Endothelial cell of umbilical vein (primary cell): Measurements from ENCODE around the gene TACR1. TPM values are rescaled to one million over a fixed set of nuclear protein-coding genes. Genes with fewer than 3 reads are reported as not detected.

Source experiments
- BruUV-seq: library from RNA; stranded (reverse); fragments of 400-500 nt; replicated peaks from 2 replicates; lab custom pipeline; 2021; lab: Mats Ljungman, UMichigan
- CTCF ChIA-PET: fragments of 300-600, 350-600 bp; sonication (Branson Sonifier 250); formaldehyde crosslinking; loops from one replicate; lab custom pipeline; 2021; ENCODE audit warnings: antibody characterized with exemption, inconsistent platforms; lab: Charles Lee
- POLR2A ChIA-PET: fragments of 300-600, 350-600 bp; sonication (Branson Sonifier 250); formaldehyde crosslinking; loops from one replicate; lab custom pipeline; 2021; ENCODE audit warnings: antibody characterized with exemption, inconsistent platforms; lab: Charles Lee
- DNase-seq: peaks from one replicate; pipeline ENCODE4 v3.0.0-alpha.2; 2011; ENCODE audit warnings: low read depth, low spot score
- FAIRE-seq: peaks from 2 replicates; lab custom pipeline; 2011; peaks lifted over from hg19 to GRCh38; lab: Jason Lieb, UNC
- H2AFZ ChIP-seq: 2 replicates; pipeline ENCODE4 v1.6.0; 2012; ENCODE audit warnings: low read depth, low read length, control low read depth, inconsistent platforms
- H3K27ac ChIP-seq: 2 replicates; pipeline ENCODE4 v1.5.1; 2011; ENCODE audit warnings: low read depth, mild to moderate bottlenecking, control low read depth, low read length, moderate library complexity; ENCODE audit not compliant: insufficient read depth
- H3K27me3 ChIP-seq, 2 experiments: 2 replicates each; pipeline versions ENCODE4 v1.6.0 to v1.6.1; 2011; ENCODE audit warnings: low read length in 2 of 2, mixed read lengths in 1 of 2; ENCODE audit not compliant: control insufficient read depth in 2 of 2, insufficient read depth in 2 of 2
- H3K36me3 ChIP-seq, 2 experiments: 2 replicates in 1 of 2; 3 replicates in 1 of 2; pipeline ENCODE4 v1.5.1; 2011; ENCODE audit warnings: low read length in 2 of 2, mild to moderate bottlenecking in 1 of 2, moderate library complexity in 1 of 2; ENCODE audit not compliant: control insufficient read depth in 2 of 2, insufficient read depth in 2 of 2; ENCODE audit errors: extremely low read depth in 1 of 2
- H3K4me1 ChIP-seq: 3 replicates; pipeline ENCODE4 v1.5.1; 2011; ENCODE audit warnings: mild to moderate bottlenecking, low read length; ENCODE audit not compliant: control insufficient read depth, insufficient read depth; ENCODE audit errors: extremely low read depth
- H3K4me2 ChIP-seq: 2 replicates; pipeline ENCODE4 v1.6.1; 2011; ENCODE audit warnings: low read length, control low read depth, mixed read lengths; ENCODE audit not compliant: insufficient read depth
- H3K4me3 ChIP-seq, 3 experiments: fragments of 200-600 bp in 1 of 3; sonication (generic), shearing (Covaris generic) in 1 of 3; replicated peaks in 1 of 3; 2 replicates each; pipeline ENCODE4 v1.5.1; 2011 to 2016; ENCODE audit warnings: control low read depth in 3 of 3, low read length in 3 of 3, mild to moderate bottlenecking in 2 of 3, inconsistent platforms in 1 of 3, low read depth in 1 of 3, moderate library complexity in 1 of 3; ENCODE audit not compliant: insufficient read depth in 1 of 3
- H3K79me2 ChIP-seq: 2 replicates; pipeline ENCODE4 v1.6.0; 2012; ENCODE audit warnings: low read length, inconsistent platforms; ENCODE audit not compliant: control insufficient read depth, insufficient read depth
- H3K9ac ChIP-seq: replicated peaks from 2 replicates; pipeline ENCODE3; 2011; ENCODE audit warnings: low read length, control low read depth; ENCODE audit not compliant: insufficient read depth; ENCODE audit errors: extremely low read depth
- H3K9me1 ChIP-seq: replicated peaks from 3 replicates; pipeline ENCODE4 v1.6.0; 2011; ENCODE audit warnings: mild to moderate bottlenecking, low read length; ENCODE audit not compliant: control insufficient read depth, insufficient read depth; ENCODE audit errors: extremely low read depth
- H3K9me3 ChIP-seq: replicated peaks from 2 replicates; pipeline ENCODE4 v1.5.1; 2012; ENCODE audit warnings: low read length, inconsistent platforms; ENCODE audit not compliant: control insufficient read depth, insufficient read depth
- H4K20me1 ChIP-seq: replicated peaks from 2 replicates; pipeline ENCODE3; 2011; ENCODE audit warnings: mild to moderate bottlenecking, low read length; ENCODE audit not compliant: control insufficient read depth, insufficient read depth; ENCODE audit errors: extremely low read depth
- CTCF ChIP-seq, 2 donors: IDR thresholded peaks; 1 replicate in 1 of 2; 2 replicates in 1 of 2; pipeline ENCODE4 v1.5.1; 2011; ENCODE audit warnings: low read length in 2 of 2, mild to moderate bottlenecking in 2 of 2, moderate library complexity in 2 of 2, control low read depth in 1 of 2, inconsistent platforms in 1 of 2, low read depth in 1 of 2; ENCODE audit not compliant: insufficient read depth in 1 of 2; ENCODE audit errors: extremely low read depth in 1 of 2
- EZH2 ChIP-seq: IDR thresholded peaks from 2 replicates; pipeline ENCODE4 v1.6.1; 2012; ENCODE audit warnings: borderline replicate concordance, low read depth, mild to moderate bottlenecking, moderate library complexity, low read length, inconsistent platforms; ENCODE audit not compliant: severe bottlenecking
- FOS ChIP-seq: IDR thresholded peaks from 2 replicates; pipeline ENCODE4 v1.6.1; 2011; ENCODE audit warnings: mild to moderate bottlenecking, low read length, moderate library complexity, borderline replicate concordance; ENCODE audit not compliant: insufficient read depth
- GATA2 ChIP-seq: IDR thresholded peaks from 2 replicates; pipeline ENCODE4 v1.7.0; 2011; ENCODE audit warnings: low read depth, mild to moderate bottlenecking, moderate library complexity, mixed read lengths, low read length; ENCODE audit not compliant: insufficient read length, insufficient read depth
- JUN ChIP-seq: IDR thresholded peaks from 2 replicates; pipeline ENCODE4 v1.6.1; 2011; ENCODE audit warnings: borderline replicate concordance, low read depth; ENCODE audit not compliant: insufficient read length, insufficient read depth
- MAX ChIP-seq: IDR thresholded peaks from 2 replicates; pipeline ENCODE4 v1.6.1; 2011; ENCODE audit not compliant: insufficient read depth, insufficient read length
- MYC ChIP-seq: IDR thresholded peaks from one replicate; pipeline ENCODE4 v1.6.1; 2011; ENCODE audit warnings: mild to moderate bottlenecking, low read depth, low read length
- POLR2A ChIP-seq: IDR thresholded peaks from 2 replicates; pipeline ENCODE4 v1.6.1; 2012; ENCODE audit warnings: low read depth, mild to moderate bottlenecking, control low read depth, low read length
- POLR2AphosphoS5 ChIP-seq: IDR thresholded peaks from 2 replicates; pipeline ENCODE4 v1.6.1; 2012; ENCODE audit warnings: low read depth, mild to moderate bottlenecking, control low read depth, low read length, moderate library complexity; ENCODE audit not compliant: insufficient read depth
- dilution Hi-C: fragments of 300-500 bp; cut with MboI; formaldehyde crosslinking; loops from one replicate; pipeline ENCODE4 v1.15.0; 2019; ENCODE audit warnings: low sequenced_read_pairs; ENCODE audit not compliant: extremely low pct_ligation_motif_present
- intact Hi-C: fragments of 100-400 bp; cut with micrococcal nuclease; formaldehyde crosslinking; loops from one replicate; pipeline ENCODE4 v1.10.0; 2022
- polyA plus RNA-seq, 4 experiments: library from polyadenylated mRNA; depleted of rRNA in 3 of 4; stranded (reverse) in 3 of 4; unstranded in 1 of 4; fragments of >200 nt; gene quantifications; 2 replicates each; pipeline versions ENCODE4 v1.2.1 to v1.2.3, GENCODE V29; 2011 to 2012; ENCODE audit warnings: missing spikeins in 1 of 4
- total RNA-seq: library from RNA; stranded (reverse); gene quantifications from 2 replicates; pipeline ENCODE4 v1.2.3, GENCODE V29; 2021

TACR1 gene
- total and polyA plus RNA-seq, 2 donors (not counting 3 experiments of a cell fraction or from before 2014, with no cell fraction given), result not detected

DNA sequence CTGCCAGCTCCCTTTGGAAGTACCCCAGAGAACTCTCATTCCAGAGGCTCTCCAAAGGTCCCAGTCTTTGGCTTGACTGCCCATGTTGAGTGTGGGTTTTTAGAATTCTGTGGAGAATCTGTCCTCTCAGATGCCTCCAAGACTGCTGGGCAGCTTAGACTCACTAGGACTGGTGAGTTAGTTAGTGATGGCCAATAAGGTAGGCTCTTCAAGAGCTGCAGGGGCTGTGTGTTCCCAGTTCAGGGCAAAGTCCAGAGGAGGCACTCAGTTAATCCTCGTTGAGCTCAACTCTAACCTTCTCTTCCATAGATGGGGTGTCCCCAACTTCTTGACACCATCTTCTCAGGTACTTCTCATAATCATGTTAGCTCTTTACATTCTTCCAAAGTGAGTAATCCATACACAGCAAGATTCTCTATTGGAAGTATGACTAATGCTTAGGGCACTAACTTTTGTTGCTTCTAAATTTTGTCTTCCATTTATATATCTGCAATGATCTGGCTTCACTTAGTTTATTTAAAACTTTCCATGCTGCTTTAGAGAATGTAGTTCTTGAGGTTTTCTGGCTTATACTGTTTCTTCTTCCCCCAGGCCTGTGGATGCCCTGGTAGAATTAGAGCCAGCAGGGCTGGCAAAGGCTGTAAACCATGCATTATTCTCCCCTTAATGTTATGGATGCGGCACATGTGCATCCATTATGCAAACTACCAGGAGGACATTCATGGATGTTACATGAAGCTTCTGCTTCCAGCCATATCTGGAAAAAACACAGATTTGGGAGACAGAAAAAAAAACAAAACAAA, 151.9 kb downstream of the TACR1 start:
- DNase-seq (no peak), FAIRE-seq (no peak)

GRCh38 chr2:75045526-75046050, 153.7 kb downstream of the TACR1 start:
- no peak overlapping the region for H3K4me3 ChIP-seq
- FAIRE-seq (no peak), DNase-seq (no peak)
- no peak overlapping the region for H3K9ac ChIP-seq
- intact Hi-C loops, result no loop called here
- CTCF ChIA-PET, result interaction anchor here (1.0 to 1.5 kb wide), 2 partner anchors 13 to 19 kb away, joined by 4 read pairs; no protein-coding TSS in a partner anchor
- H3K9me1 ChIP-seq, result no peaks in the 10 kb centered on the region
- H3K4me1 ChIP-seq, result peaks cover 6% of the 10 kb centered on the region
- no peaks in the 10 kb centered on the region for H3K36me3 ChIP-seq
- H3K4me2 ChIP-seq, result no peak overlapping the region
- no peaks in the 10 kb centered on the region for H3K79me2 ChIP-seq
- H2AFZ ChIP-seq, result no peak overlapping the region
- no peaks in the 10 kb centered on the region for H4K20me1 ChIP-seq
- H3K9me3 ChIP-seq, result no peaks in the 10 kb centered on the region
- peaks cover 0 to 1% of the 10 kb centered on the region in 2 experiments for H3K27me3 ChIP-seq
- TF ChIP-seq JUN, result no peak
- no peak for TF ChIP-seq POLR2A
- TF ChIP-seq GATA2, result no peak
- TF ChIP-seq MAX, result no peak
- TF ChIP-seq POLR2AphosphoS5, result no peak
- TF ChIP-seq FOS, result no peak
- no peak for TF ChIP-seq MYC
- no peak for TF ChIP-seq EZH2
- TF ChIP-seq CTCF (IDR thresholded peaks at IDR 0.05; ENCODE audit: extremely low read depth in 1 of 2, insufficient read depth in 1 of 2, low read depth in 1 of 2, low read length in 2 of 2), result no peak
- POLR2A ChIA-PET, result no interaction called here
- dilution Hi-C loops, result no loop called here
- no peak overlapping the region for H3K27ac ChIP-seq
- BruUV-seq, result no TSS peak

More for the DNA sequence above, 151.9 kb downstream of the TACR1 start:
- H2AFZ ChIP-seq, result no peak overlapping the region
- no peaks in the 10 kb centered on the region for H3K9me3 ChIP-seq
- no peaks in the 10 kb centered on the region for H3K9me1 ChIP-seq
- no TSS peak for BruUV-seq
- H3K9ac ChIP-seq, result no peak overlapping the region
- H3K27me3 ChIP-seq, result peaks cover 0 to 1% of the 10 kb centered on the region in 2 experiments
- ChIA-PET CTCF (interaction anchor here (1.8 kb wide), 1 partner anchor 17 kb away, joined by 7 read pairs; no protein-coding TSS in a partner anchor), POLR2A (no interaction called here)
- H3K4me1 ChIP-seq, result peaks cover 2% of the 10 kb centered on the region
- no peak overlapping the region for H3K4me2 ChIP-seq
- H3K27ac ChIP-seq, result no peak overlapping the region
- dilution Hi-C loops, result no loop called here
- no peak overlapping the region for H3K4me3 ChIP-seq
- no peaks in the 10 kb centered on the region for H3K79me2 ChIP-seq
- no peaks in the 10 kb centered on the region for H4K20me1 ChIP-seq
- no peaks in the 10 kb centered on the region for H3K36me3 ChIP-seq
- TF ChIP-seq MAX (no peak), GATA2 (no peak), POLR2A (no peak), FOS (no peak)
- intact Hi-C loops, result no loop called here
